HepG2 (cell line): ENCODE results near the gene CAPRIN1. TPM values are rescaled to one million over a fixed set of nuclear protein-coding genes. Genes with fewer than 3 reads are reported as not detected.
A peak's percentile ranks its signal among the peaks of the same experiment; 100 is the strongest.

Experiments used
- ATAC-seq: fragments of 200-7000 bp; cut with Tn5 transposase; 3 replicates; pipeline ENCODE4 v1.9.1; 2020; ENCODE audit warnings: mild to moderate bottlenecking, moderate library complexity
- BruUV-seq: library from RNA; stranded (reverse); fragments of 400-500 nt; replicated peaks from 2 replicates; lab custom pipeline; 2021; lab: Mats Ljungman, UMichigan
- CTCF ChIA-PET: fragments of 300-600 bp; formaldehyde crosslinking; extraction: SDS; loops from one replicate; lab custom pipeline; 2021; ENCODE audit warnings: low total read pairs, inconsistent platforms, low intra/inter-chr PET ratio; lab: Yijun Ruan, JAX
- POLR2A ChIA-PET: fragments of 350-600 bp; sonication (Branson Sonifier 250); formaldehyde crosslinking; loops from one replicate; lab custom pipeline; 2020; ENCODE audit warnings: antibody characterized with exemption, inconsistent platforms; lab: Yijun Ruan, JAX
- DNase-seq: peaks from one replicate; pipeline ENCODE4 v3.0.0-alpha.2; 2015; ENCODE audit warnings: low spot score
- FAIRE-seq: peaks from 3 replicates; lab custom pipeline; 2011; peaks lifted over from hg19 to GRCh38; lab: Jason Lieb, UNC
- H2AFZ ChIP-seq: one replicate; pipeline ENCODE4 v1.6.1; 2011; ENCODE audit warnings: low read length, inconsistent platforms
- H3K27ac ChIP-seq: fragments of 300-600 bp; 3 replicates; pipeline ENCODE4 v1.8.0; 2011; ENCODE audit warnings: mixed run types, mild to moderate bottlenecking, mixed read lengths, low read length, inconsistent platforms; ENCODE audit not compliant: insufficient read depth; ENCODE audit errors: extremely low read length
- H3K27me3 ChIP-seq, 2 experiments: fragments of 200-600 bp in 1 of 2; 2 replicates in 1 of 2; 3 replicates in 1 of 2; pipeline versions ENCODE4 v1.6.0 to v1.8.0; 2011; ENCODE audit warnings: low read length in 2 of 2, mild to moderate bottlenecking in 2 of 2, moderate library complexity in 2 of 2, inconsistent platforms in 1 of 2; ENCODE audit not compliant: insufficient read depth in 2 of 2, control insufficient read depth in 1 of 2
- H3K36me3 ChIP-seq, 2 experiments: fragments of 200-600 bp in 1 of 2; replicated peaks in 1 of 2; 2 replicates in 1 of 2; 3 replicates in 1 of 2; pipeline versions ENCODE4 v1.5.1 to v1.8.0; 2011; ENCODE audit warnings: low read length in 2 of 2, inconsistent platforms in 1 of 2; ENCODE audit not compliant: insufficient read depth in 2 of 2, control insufficient read depth in 1 of 2
- H3K4me1 ChIP-seq: 2 replicates; pipeline ENCODE4 v1.5.1; 2012; ENCODE audit warnings: low read length, inconsistent platforms; ENCODE audit not compliant: insufficient read depth
- H3K4me2 ChIP-seq: 2 replicates; pipeline ENCODE4 v1.6.0; 2011; ENCODE audit warnings: low read depth, low read length, inconsistent platforms
- H3K4me3 ChIP-seq, 3 experiments: fragments of 200-600 bp in 1 of 3; sonication (generic), shearing (Covaris generic) in 1 of 3; replicated peaks in 1 of 3; 2 replicates each; pipeline ENCODE4 v1.5.1; 2011 to 2016; ENCODE audit warnings: low read length in 3 of 3, inconsistent platforms in 2 of 3, low read depth in 2 of 3, mild to moderate bottlenecking in 2 of 3, control low read depth in 1 of 3, mixed read lengths in 1 of 3; ENCODE audit not compliant: insufficient read depth in 1 of 3
- H3K79me2 ChIP-seq: one replicate; pipeline ENCODE4 v1.6.1; 2011; ENCODE audit warnings: low read length, inconsistent platforms; ENCODE audit not compliant: insufficient read depth
- H3K9ac ChIP-seq: 2 replicates; pipeline ENCODE4 v1.6.0; 2011; ENCODE audit warnings: mild to moderate bottlenecking, low read depth, low read length, inconsistent platforms; ENCODE audit not compliant: insufficient read depth
- H3K9me3 ChIP-seq: 2 replicates; pipeline ENCODE4 v1.5.1; 2012; ENCODE audit warnings: mild to moderate bottlenecking, low read length
- H4K20me1 ChIP-seq: 2 replicates; pipeline ENCODE4 v1.6.0; 2011; ENCODE audit warnings: inconsistent platforms, mild to moderate bottlenecking, low read length, moderate library complexity; ENCODE audit not compliant: insufficient read depth
- ATF1 ChIP-seq: IDR thresholded peaks from 2 replicates; pipeline ENCODE4 v1.6.1; 2016; ENCODE audit warnings: mild to moderate bottlenecking, control low read depth
- FOXA1 ChIP-seq, 2 experiments: fragments of 450-650 bp in 1 of 2; sonication (generic) in 1 of 2; formaldehyde crosslinking in 1 of 2; IDR thresholded peaks; 2 replicates each; pipeline versions ENCODE4 v1.4.0 to v1.6.1; 2016 to 2020; ENCODE audit warnings: missing genetic modification reagents in 1 of 2
- FOXC1 ChIP-seq: sonication (generic); formaldehyde crosslinking; IDR thresholded peaks from 2 replicates; pipeline ENCODE4 v1.8.0; 2022; ENCODE audit warnings: mild to moderate bottlenecking, missing genetic modification reagents, borderline replicate concordance
- GATA4 ChIP-seq: sonication (generic); IDR thresholded peaks from 2 replicates; pipeline ENCODE4 v1.6.1; 2016; ENCODE audit warnings: antibody characterized with exemption, low read depth, borderline replicate concordance
- JDP2 ChIP-seq: sonication (generic); formaldehyde crosslinking; IDR thresholded peaks from 2 replicates; pipeline ENCODE4 v1.8.1; 2022; ENCODE audit warnings: missing genetic modification reagents, borderline replicate concordance
- KMT2B ChIP-seq: IDR thresholded peaks from 2 replicates; pipeline ENCODE4 v1.6.1; 2016; ENCODE audit warnings: missing genetic modification reagents, missing compliant biosample characterization
- ZMYM3 ChIP-seq: sonication (generic); formaldehyde crosslinking; IDR thresholded peaks from 2 replicates; pipeline ENCODE4 v1.5.1; 2020; ENCODE audit warnings: mild to moderate bottlenecking, missing genetic modification reagents
- ZNF10 ChIP-seq: sonication (generic); formaldehyde crosslinking; IDR thresholded peaks from 2 replicates; pipeline ENCODE4 v1.4.0; 2020; ENCODE audit warnings: mild to moderate bottlenecking, low read depth, missing genetic modification reagents, borderline replicate concordance
- ZNF138 ChIP-seq: sonication (generic); formaldehyde crosslinking; IDR thresholded peaks from 2 replicates; pipeline ENCODE4 v1.5.0; 2020; ENCODE audit warnings: mild to moderate bottlenecking, low read depth, missing genetic modification reagents
- ZNF34 ChIP-seq: sonication (generic); formaldehyde crosslinking; IDR thresholded peaks from 2 replicates; pipeline ENCODE4 v1.4.0; 2020; ENCODE audit warnings: mild to moderate bottlenecking, missing genetic modification reagents, borderline replicate concordance
- ZNF546 ChIP-seq: sonication (generic); formaldehyde crosslinking; conservative IDR thresholded peaks from 2 replicates; pipeline ENCODE4 v1.8.1; 2023; ENCODE audit warnings: mild to moderate bottlenecking, missing genetic modification reagents
- ZNF550 ChIP-seq: sonication (generic); formaldehyde crosslinking; IDR thresholded peaks from 2 replicates; pipeline ENCODE4 v1.4.0; 2020; ENCODE audit warnings: mild to moderate bottlenecking, missing genetic modification reagents, borderline replicate concordance
- ZNF660 ChIP-seq: sonication (generic); formaldehyde crosslinking; IDR thresholded peaks from 2 replicates; pipeline ENCODE4 v1.5.1; 2020; ENCODE audit warnings: mild to moderate bottlenecking, low read depth, missing genetic modification reagents, borderline replicate concordance
- ZNF770 ChIP-seq: sonication (generic); formaldehyde crosslinking; IDR thresholded peaks from 2 replicates; pipeline ENCODE4 v1.5.0; 2020; ENCODE audit warnings: mild to moderate bottlenecking, missing genetic modification reagents
- WGBS: methylation state at CpG from one replicate; pipeline ENCODE4 v1.1.6; 2017; ENCODE audit warnings: low lambda C conversion rate; 5-methylcytosine and 5-hydroxymethylcytosine counted together
- in situ Hi-C: cut with HindIII; loops from 2 replicates; pipeline ENCODE4 v1.10.0; 2017; ENCODE audit warnings: low pct_unique_long_range_greater_than_20kb; ENCODE audit not compliant: extremely low pct_ligation_motif_present
- intact Hi-C: fragments of 100-400 bp; cut with micrococcal nuclease; formaldehyde crosslinking; loops from one replicate; pipeline ENCODE4 v1.10.0; 2022; ENCODE audit not compliant: unreplicated experiment
- polyA plus RNA-seq, 8 experiments: library from polyadenylated mRNA; depleted of rRNA in 3 of 8; stranded (reverse) in 7 of 8; unstranded in 1 of 8; fragments of >200 nt; fragmentation: Illumina TruSeq in 4 of 8; extraction: Trizol in 4 of 8; gene quantifications; 2 replicates each; pipeline versions ENCODE4 v1.2.1 to v1.2.3, GENCODE V29; 2011 to 2016; ENCODE audit warnings: low read depth in 4 of 8, missing spikeins in 1 of 8, mixed read lengths in 1 of 8; ENCODE audit not compliant: insufficient read depth in 1 of 8
- total RNA-seq, 5 experiments: library from RNA; depleted of rRNA; stranded (reverse); fragments of >200 nt; fragmentation: Illumina TruSeq; extraction: Trizol; gene quantifications; 2 replicates each; pipeline ENCODE4 v1.2.3, GENCODE V29; 2016; ENCODE audit warnings: low read depth in 1 of 5

CAPRIN1 gene
- total and polyA plus RNA-seq, 2 of the 13 experiments (the other 11 are each of a cell fraction or from before 2014, with no cell fraction given) = 114 to 162 TPM

GRCh38 chr11:34080609-34081008, 29.1 kb downstream of the CAPRIN1 start (continued):
- TF ChIP-seq ZNF138 (CRISPR knock-in tag) (no peak), ZMYM3 (CRISPR knock-in tag) (no peak), ZNF546 (CRISPR knock-in tag) (no peak)

GRCh38 chr11:34084637-34085036, 33.1 kb downstream of the CAPRIN1 start:
- Histone ChIP-seq H3K27ac (no peak overlapping the region), H3K9ac (no peak overlapping the region), H2AFZ (no peak overlapping the region), H3K4me1 (peaks cover 9% of the 10 kb centered on the region), H3K9me3 (no peaks in the 10 kb centered on the region), H3K4me2 (no peak overlapping the region), H3K27me3 (no peaks in the 10 kb centered on the region), H3K79me2 (peaks cover 5% of the 10 kb centered on the region), H3K36me3 (peaks cover 18 to 84% of the 10 kb centered on the region in 2 experiments), H4K20me1 (peaks cover 3% of the 10 kb centered on the region; the same call in 1 of the 2 replicates), H3K4me3 (no peak overlapping the region)
- ChIA-PET POLR2A (no interaction called here), CTCF (no interaction called here)
- FAIRE-seq = no peak
- BruUV-seq = no TSS peak
- DNase-seq = no peak
- 94% methylated on average over 2 of the region's 2 CpGs for WGBS
- TF ChIP-seq ZNF660 (CRISPR knock-in tag) (no peak), FOXA1 (IDR thresholded peaks at IDR 0.05) (0 out of 2 replicates have a peak, but pooled peaks have one; percentile 62), FOXA1 (CRISPR knock-in tag; IDR thresholded peaks at IDR 0.05) (no peak)
- ATAC-seq = no peak
- intact Hi-C loops = no loop called here
- in situ Hi-C loops = no loop called here

- H4K20me1 ChIP-seq = peaks cover 3% of the 10 kb centered on the region; the same call in 1 of the 2 replicates
- no peaks in the 10 kb centered on the region for H3K9me3 ChIP-seq
- no peak overlapping the region for H3K4me2 ChIP-seq
- no peaks in the 10 kb centered on the region for H3K27me3 ChIP-seq
- ATAC-seq = no peak
- no peak for DNase-seq
- no peak overlapping the region for H3K9ac ChIP-seq
- peaks cover 21 to 88% of the 10 kb centered on the region in 2 experiments for H3K36me3 ChIP-seq
- no TSS peak for BruUV-seq
- CTCF ChIA-PET = no interaction called here
- no peak overlapping the region for H2AFZ ChIP-seq
- POLR2A ChIA-PET = no interaction called here
- FAIRE-seq = no peak
- in situ Hi-C loops = no loop called here
- intact Hi-C loops = no loop called here
- H3K4me1 ChIP-seq = peaks cover 9% of the 10 kb centered on the region
- no peak overlapping the region for H3K27ac ChIP-seq
- no peak overlapping the region for H3K4me3 ChIP-seq
- H3K79me2 ChIP-seq = peaks cover 3% of the 10 kb centered on the region
- WGBS = 98% methylated on average over 4 of the region's 4 CpGs
- TF ChIP-seq GATA4 (no peak), ZNF550 (no peak), ZNF10 (CRISPR knock-in tag) (no peak), JDP2 (CRISPR knock-in tag) (no peak), FOXC1 (CRISPR knock-in tag) (no peak), ATF1 (no peak), ZNF770 (CRISPR knock-in tag) (no peak), KMT2B (CRISPR knock-in tag) (no peak), ZNF34 (CRISPR knock-in tag) (no peak)
Observed at GRCh38 chr11:34086554-34087283, 35.2 kb downstream of the CAPRIN1 start.
